Endothelial cell (in vitro differentiated cells): ENCODE data around the gene TMTC4. TPM values are rescaled to one million over a fixed set of nuclear protein-coding genes. Genes with fewer than 3 reads are reported as not detected.

Experiments used
- DNase-seq: peaks from one replicate; pipeline ENCODE4 v3.0.0; 2021; ENCODE audit warnings: low spot score
- H3K27ac Mint-ChIP-seq: one replicate; pipeline ENCODE4 v1.8.0; 2021; ENCODE audit warnings: mixed read lengths, inconsistent platforms; ENCODE audit not compliant: unreplicated experiment
- H3K27me3 Mint-ChIP-seq: one replicate; pipeline ENCODE4 v1.8.0; 2021; ENCODE audit warnings: mild to moderate bottlenecking, moderate library complexity, mixed read lengths, inconsistent platforms; ENCODE audit not compliant: unreplicated experiment
- H3K36me3 Mint-ChIP-seq: one replicate; pipeline ENCODE4 v1.8.0; 2021; ENCODE audit warnings: mild to moderate bottlenecking, low read depth, mixed read lengths, inconsistent platforms; ENCODE audit not compliant: unreplicated experiment
- H3K4me1 Mint-ChIP-seq: one replicate; pipeline ENCODE4 v1.8.0; 2021; ENCODE audit warnings: mild to moderate bottlenecking, mixed read lengths, inconsistent platforms; ENCODE audit not compliant: unreplicated experiment
- H3K4me3 Mint-ChIP-seq: one replicate; pipeline ENCODE4 v1.8.0; 2021; ENCODE audit warnings: mild to moderate bottlenecking, mixed read lengths, inconsistent platforms; ENCODE audit not compliant: unreplicated experiment
- H3K9me3 Mint-ChIP-seq: one replicate; pipeline ENCODE4 v1.8.0; 2021; ENCODE audit warnings: mixed read lengths, inconsistent platforms; ENCODE audit not compliant: unreplicated experiment
- CTCF ChIP-seq: fragments of 200-600 bp; sonication (generic); IDR thresholded peaks from one replicate; pipeline ENCODE4 v1.5.0; 2021; ENCODE audit warnings: antibody characterized with exemption; ENCODE audit not compliant: unreplicated experiment
- total RNA-seq: library from RNA; stranded (reverse); fragmentation: NEBNext Ultra II Directional; extraction: Animal tissue kit (Norgen Biotek cat#: 25700); gene quantifications from one replicate; pipeline ENCODE4 v1.2.1, GENCODE V29; 2021; ENCODE audit not compliant: unreplicated experiment

Gene TMTC4
- total RNA-seq, 1 donor from 2014 or later = 40.1 TPM

- Mint-ChIP-seq H3K4me3 (peak overlapping the region; percentile 87), H3K27me3 (peaks cover 24% of the 10 kb centered on the region), H3K36me3 (peaks cover 14% of the 10 kb centered on the region), H3K27ac (peak overlapping the region; percentile 75), H3K4me1 (peaks cover 24% of the 10 kb centered on the region), H3K9me3 (no peaks in the 10 kb centered on the region)
- no peak for TF ChIP-seq CTCF
- peak; percentile 100 for DNase-seq
Measured at GRCh38 chr13:100674872-100675660, 471 bp upstream of the TMTC4 start.

GRCh38 chr13:100673713-100674571 lies 653 bp downstream of the TMTC4 start:
- peak overlapping the region; percentile 91 for H3K27ac Mint-ChIP-seq
- peak; percentile 44 for DNase-seq
- H3K27me3 Mint-ChIP-seq = peaks cover 24% of the 10 kb centered on the region
- peaks cover 32% of the 10 kb centered on the region for H3K4me1 Mint-ChIP-seq
- no peak for TF ChIP-seq CTCF
- no peaks in the 10 kb centered on the region for H3K9me3 Mint-ChIP-seq
- peak overlapping the region; percentile 99 for H3K4me3 Mint-ChIP-seq
- peaks cover 21% of the 10 kb centered on the region for H3K36me3 Mint-ChIP-seq

GRCh38 chr13:100673376-100673712 lies 1.3 kb downstream of the TMTC4 start:
- no peaks in the 10 kb centered on the region for H3K9me3 Mint-ChIP-seq
- DNase-seq = peak; percentile 31

GRCh38 chr13:100671389-100672182 lies 3.0 kb downstream of the TMTC4 start:
- H3K27ac Mint-ChIP-seq = no peak overlapping the region
- H3K4me3 Mint-ChIP-seq = peak overlapping the region; percentile 23
- H3K4me1 Mint-ChIP-seq = peaks cover 41% of the 10 kb centered on the region
- H3K27me3 Mint-ChIP-seq = peaks cover 24% of the 10 kb centered on the region
- H3K9me3 Mint-ChIP-seq = no peaks in the 10 kb centered on the region
- no peak for TF ChIP-seq CTCF
- no peak for DNase-seq
- peaks cover 37% of the 10 kb centered on the region for H3K36me3 Mint-ChIP-seq

More at GRCh38 chr13:100673376-100673712, 1.3 kb downstream of the TMTC4 start:
- H3K27me3 Mint-ChIP-seq = peaks cover 24% of the 10 kb centered on the region
- H3K36me3 Mint-ChIP-seq = peaks cover 25% of the 10 kb centered on the region
- H3K27ac Mint-ChIP-seq = peak overlapping the region; percentile 91
- H3K4me3 Mint-ChIP-seq = peak overlapping the region; percentile 99
- peaks cover 38% of the 10 kb centered on the region for H3K4me1 Mint-ChIP-seq
- no peak for TF ChIP-seq CTCF
